Stimulated activated CD8-positive, alpha-beta memory T cell treated with anti-CD3 and anti-CD28 coated beads, Interleukin-4, amount 100 ng/mL, for 4 hours (primary cell): ENCODE data around the gene ZMIZ1.
"Not testable (repeated sequence)": the region's sequence is repeated elsewhere in the genome, so short reads cannot be mapped to it uniquely, and the experiment has no call there.

Source experiments
- DNase-seq, 2 donors: peaks; one replicate each; pipeline ENCODE4 v3.0.0-alpha.2; 2020; ENCODE audit warnings: low read depth in 2 of 2, low spot score in 1 of 2

Gene ZMIZ1

DNA sequence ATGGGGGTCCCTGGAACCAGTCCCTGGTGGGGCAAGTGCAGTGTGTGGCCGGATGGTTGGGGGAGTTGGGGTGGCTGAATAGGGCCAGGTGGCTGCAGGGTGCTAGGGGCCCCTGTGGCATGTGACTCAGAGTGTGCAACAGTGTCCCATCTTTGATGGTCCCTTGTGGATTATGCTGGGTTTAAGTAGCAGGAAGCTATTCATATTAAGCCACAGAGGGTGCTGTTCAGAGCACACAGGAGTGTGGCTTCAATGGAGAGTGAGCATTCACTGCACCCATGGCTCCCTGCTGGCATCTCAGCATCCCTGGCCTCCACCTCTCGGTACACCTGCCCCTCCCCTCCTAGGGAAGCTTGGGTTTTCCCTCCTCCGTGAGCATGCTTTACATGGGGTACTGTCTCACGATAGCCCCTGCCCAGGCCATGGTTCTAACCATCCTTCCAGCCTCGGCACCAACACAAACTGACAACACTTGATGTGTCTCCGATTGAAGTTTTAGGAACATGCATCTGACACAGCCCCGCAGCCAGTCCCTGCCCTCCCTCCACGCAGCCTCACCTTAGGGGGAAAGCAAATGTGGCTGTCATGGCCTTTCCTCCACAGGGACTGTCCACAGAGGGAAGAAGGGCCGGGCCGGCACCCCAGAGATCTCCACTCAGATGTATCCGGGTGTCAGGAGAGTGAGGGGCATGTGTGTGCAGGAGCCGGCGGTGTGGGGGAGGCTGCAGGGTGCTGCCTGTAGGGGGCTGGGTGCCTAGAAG is 248.1 kb downstream of the ZMIZ1 start:
- no peak for DNase-seq

DNA sequence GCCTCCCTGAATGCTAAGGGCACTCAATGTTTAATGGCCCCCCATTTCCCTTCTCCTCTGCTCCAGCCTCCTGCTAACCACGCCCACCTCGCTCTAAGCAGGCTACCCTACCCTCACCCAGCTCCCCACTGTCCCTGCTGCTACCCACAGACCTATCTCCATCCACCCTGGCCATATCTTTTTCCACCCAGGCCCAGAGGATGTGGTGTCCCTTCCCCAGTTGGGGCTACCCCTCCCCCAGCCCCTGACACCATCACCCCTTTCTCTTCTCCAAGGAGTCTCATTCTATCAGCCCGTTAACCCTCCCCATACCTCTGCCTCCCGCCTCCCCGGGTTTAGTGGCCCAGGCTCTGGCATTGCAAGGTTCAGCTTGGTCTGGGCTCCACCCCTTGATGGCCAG is 249.6 kb downstream of the ZMIZ1 start:
- DNase-seq, result no peak

DNA sequence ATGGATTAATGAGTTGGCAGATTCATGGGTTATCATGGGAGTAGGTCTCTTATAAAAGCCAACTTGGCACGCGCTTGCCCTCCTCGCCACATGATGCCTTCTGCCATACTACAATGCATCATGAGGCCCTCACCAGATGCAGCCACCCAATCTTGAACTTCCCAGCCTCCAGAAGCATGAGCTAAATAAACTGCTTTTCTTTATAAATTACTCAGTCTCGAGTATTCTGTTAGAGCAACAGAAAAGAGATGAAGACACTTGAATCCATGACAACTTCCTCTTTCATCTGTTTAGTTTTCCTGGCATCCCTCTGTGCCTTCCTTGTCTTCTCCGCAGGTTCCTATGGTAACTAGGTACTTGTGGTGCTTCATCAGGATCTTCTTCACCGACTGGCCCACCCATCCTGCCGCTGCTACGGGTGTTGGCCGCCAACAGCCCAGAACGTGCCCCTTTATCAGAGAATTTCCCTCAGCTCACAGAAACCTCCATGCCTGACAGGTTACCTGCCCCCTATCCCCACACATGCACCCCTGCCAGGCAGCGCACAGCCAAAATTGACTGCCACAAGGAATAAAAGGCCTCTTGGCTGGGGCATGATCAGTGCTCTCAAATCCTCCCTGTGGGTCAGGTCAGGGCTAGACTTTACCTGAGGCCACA is 250.5 kb downstream of the ZMIZ1 start:
- DNase-seq, result no peak

DNA sequence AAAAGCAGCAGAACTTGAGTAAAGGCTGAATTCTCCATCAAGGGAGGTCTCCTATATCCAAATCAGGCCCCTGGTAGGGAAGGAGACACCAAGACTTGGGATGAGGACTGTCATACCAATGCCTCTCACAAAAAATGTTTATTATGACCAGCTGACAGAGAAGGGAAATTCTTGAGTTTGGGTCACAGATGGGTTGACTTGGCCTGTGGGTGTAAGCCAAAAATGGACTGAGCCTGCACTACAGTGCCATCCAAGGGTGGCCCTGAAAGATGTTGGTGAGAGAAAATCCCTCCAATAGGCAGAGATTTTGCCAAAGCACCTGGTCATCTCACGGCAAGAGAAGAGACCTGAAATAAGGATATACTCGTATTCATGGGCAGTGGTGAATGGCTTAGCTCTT is 251.6 kb downstream of the ZMIZ1 start:
- no peak for DNase-seq

DNA sequence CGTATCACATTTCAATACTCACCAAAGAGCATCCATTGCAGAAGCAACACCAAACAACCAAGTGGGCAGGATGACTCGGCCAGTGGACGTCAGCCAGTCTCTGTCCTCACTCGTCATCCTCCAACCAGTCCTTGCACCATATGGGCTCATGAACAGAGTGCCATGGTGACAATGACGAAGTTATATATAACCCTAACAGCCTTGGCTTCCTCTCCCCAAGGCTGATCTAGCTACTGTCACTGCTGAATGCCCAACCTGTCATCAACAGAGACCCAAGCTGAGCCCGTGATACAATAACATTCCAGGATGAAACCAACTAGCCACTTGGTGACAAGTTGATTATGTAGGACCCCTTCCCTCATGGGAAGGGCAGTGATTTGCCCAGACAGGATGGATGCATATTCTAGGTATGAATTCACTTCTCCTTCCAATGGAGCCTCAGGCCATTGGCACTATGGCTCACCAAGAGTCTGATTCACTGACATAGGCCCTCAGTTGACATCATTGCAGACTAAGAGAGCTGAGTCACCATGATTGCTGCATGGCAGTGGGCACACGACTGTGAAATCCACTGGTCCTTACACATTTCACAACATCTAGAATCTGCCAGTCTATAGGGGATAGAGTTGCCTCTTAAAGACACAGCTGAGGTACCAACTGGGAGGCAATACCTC is 252.2 kb downstream of the ZMIZ1 start:
- DNase-seq, result no peak

DNA sequence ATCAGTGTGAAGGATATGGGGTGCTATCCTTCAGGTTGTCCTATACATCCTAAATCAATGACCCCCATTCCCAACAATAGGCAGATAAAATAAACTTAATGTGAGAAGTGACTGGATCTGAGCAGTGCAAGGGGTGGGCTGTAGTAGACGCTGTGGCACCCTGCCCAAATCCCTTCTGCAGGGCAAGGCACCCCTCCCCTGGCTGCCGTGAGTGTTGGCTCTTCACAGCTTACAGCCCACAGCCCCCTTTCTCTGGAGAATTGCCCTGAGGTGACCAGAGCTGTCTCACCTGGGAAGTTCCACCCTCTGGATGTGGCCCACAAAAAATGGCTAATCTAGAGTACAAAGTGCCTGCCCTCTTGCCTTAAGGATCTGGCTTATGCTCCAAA is 252.7 kb downstream of the ZMIZ1 start:
- DNase-seq, result no peak

DNA sequence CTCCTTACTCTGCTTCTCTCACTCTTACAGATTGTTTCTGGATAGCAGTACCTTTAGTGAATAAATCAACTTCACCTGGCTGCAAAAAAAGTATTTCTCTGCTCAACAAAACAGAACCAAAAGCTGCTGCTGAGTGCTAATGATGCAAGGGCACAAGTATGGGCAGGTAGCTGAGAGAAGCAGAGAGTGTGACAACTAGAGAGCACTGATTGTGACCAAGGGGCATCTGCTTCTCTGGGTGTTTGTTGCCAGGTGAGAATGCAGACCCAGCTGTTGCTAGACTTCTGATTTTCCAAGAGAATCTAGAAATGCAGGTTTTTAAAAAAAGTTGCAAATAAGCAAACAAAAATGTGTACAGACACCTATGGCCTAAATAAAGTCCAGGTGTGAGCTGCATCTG is 253.2 kb downstream of the ZMIZ1 start:
- DNase-seq, result no peak

DNA sequence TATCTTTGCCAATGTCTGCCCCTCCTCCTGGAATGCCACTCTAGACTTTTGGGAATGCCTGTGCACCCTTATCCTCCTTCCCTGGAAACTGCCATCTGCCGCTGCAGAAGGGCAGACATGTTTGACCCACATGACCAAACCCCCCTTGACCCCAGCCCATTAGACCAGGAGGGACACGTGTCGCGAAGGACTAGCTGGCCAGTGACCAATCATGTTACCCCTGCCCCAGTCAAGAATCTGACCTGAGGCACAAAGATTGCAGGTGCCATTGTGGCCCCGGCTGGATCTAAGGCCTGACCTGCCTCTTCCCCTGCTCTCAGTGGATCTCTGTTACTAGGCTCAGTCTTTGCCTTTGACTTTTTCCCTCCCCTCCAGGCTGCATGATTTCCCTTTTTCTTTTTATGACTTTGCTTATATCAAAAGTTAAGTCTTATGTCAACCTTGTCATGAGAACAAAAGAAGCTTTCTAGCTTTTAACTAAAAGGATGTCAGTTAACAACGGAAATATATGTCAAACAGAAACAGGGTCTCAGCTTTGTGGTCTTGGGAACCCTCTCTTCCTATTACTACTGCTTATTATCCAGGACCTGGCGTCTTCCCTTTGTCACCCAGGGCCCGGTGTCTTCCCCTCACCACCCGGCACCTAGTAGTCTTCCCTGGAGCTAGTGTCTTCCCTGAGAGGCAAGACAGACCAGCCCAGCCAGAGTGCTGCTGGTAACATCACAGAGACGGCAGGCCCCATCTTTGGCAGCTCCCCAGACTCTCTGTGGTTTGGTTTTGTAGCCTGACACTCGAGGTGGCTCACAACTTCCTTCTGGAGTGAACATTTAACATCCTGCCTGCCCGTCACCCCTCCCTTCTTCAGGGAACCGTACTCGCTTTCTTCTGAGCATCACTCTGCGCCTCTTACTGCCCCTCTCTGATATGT is 254.1 kb downstream of the ZMIZ1 start:
- peak; percentile 39 to 57 for DNase-seq

DNA sequence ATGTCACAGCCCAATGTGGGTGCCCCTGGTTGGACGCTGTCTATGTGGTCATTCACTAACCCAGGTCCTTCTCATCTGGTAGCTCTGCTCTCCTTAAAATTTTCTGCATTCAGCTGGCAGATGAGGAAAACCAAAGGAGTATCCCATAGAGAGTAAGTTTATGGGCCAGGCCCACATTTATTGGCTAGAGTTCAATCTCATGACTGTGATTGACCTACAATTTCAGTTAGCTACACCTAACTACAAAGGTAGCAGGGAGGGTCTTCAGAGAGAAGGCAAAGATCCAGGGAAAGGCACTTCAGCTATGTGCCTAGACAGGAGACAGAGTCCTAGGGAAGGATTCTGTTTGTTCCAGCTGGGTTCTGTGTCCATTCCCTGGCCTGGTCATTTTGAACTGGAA is 254.8 kb downstream of the ZMIZ1 start:
- DNase-seq, result no peak

DNA sequence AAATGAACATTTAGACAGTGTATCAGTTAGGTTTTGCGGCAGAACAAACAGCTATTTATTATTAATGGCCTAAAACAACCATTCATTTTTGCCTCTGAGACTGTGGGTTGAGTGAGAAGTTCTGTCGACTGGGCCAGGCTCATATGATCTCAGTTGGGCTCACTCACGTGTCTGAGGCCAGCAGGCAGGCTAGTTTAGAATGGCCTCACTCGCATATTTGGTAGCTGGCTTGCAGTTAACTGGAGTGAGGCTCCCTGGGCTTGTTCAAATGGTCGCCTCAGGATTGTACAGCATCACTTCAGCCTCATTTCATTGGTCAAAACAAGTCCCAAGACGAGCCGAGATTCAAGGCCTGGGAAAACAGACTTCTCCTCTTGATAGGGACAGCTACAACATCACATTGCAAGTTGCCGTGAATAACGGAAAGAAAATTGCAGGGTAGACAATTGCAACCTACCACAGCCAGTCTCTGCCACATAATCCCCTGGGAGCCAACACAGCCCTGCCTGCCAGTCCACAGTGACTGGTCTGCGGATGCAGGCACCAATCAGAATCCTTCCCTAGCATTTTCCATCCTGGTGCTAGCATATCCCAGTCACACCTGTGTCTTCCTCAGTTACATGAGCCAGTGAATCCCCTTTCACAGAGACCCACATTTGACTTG is 255.4 kb downstream of the ZMIZ1 start:
- DNase-seq, result no peak

DNA sequence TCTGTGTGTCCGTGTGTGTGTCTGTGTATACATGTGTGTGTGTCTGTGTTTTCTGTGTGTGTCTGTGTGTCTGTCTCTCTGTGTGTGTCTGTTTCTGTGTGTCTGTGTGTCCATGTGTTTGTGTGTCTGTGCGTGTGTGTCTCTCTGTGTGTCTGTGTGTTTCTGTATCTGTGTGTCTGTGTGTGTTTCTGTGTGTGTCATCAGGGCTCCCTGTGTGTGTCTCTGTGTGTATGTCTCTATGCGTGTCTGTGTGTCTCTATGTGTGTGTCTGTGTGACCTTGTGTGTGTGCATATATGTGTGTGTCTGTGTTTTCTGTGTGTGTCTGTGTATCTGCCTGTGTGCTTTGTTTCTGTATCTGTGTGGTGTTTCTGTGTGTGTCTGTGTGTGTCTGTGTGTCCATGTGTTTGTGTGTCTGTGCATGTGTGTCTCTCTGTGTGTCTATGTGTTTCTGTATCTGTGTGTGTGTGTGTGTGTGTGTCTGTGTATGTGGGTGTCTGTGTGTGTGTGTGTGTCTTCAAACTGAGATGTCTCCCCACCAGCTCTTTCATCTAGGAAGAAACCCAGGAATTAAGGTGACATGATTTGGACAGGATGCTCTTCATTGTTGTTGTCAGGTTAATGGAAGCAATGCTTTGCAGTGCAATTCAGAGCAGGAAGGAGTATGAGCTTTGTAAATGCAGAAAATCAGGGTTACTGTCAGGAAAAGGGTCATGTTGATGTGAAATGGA is 257.8 kb downstream of the ZMIZ1 start:
- DNase-seq, result no peak

DNA sequence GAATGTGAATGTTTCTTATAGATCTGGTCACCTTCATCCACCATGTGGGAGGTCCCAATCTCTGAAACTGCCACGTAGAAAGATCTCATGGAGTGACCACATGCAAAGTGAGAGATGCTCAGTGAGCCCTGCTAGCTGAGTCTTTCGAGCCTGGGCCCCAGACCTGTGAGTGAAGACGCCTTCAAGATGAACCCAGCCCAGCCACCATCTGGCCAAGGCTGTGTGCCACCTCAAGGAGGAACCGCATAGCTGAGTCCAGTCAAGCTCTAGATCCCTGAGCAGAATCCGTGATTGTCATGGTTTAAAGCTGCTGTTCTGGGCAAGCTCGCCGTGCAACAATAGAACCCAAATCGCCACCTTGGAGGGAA is 258.3 kb downstream of the ZMIZ1 start:
- DNase-seq, result no peak

DNA sequence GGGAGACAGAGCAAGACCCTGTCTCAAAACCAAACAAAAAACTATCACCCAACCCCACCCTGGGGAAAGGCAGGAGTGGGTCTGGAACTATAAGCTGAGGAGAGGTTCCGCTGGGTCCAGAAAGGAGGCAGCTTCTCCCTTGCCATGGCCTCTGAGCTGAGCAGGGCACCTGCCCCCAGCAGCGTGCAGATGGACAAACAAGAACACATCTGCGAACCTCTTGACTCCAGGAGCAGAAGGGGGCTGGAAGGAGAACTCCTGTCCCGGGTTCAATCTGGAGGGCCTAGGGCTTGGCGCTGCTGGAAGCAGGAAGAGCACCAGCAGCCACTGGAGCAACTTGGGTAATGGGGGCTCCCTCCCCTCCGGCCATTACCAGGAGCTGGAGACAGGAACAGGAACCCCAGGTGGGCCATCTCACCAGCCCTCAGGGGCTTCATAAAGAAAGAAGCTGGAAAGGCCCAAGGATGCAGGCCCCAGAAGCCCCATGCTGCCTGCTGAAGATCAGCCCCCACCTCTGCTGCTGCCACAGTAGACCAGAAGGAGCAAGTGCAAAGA is 259.5 kb downstream of the ZMIZ1 start:
- no peak for DNase-seq

DNA sequence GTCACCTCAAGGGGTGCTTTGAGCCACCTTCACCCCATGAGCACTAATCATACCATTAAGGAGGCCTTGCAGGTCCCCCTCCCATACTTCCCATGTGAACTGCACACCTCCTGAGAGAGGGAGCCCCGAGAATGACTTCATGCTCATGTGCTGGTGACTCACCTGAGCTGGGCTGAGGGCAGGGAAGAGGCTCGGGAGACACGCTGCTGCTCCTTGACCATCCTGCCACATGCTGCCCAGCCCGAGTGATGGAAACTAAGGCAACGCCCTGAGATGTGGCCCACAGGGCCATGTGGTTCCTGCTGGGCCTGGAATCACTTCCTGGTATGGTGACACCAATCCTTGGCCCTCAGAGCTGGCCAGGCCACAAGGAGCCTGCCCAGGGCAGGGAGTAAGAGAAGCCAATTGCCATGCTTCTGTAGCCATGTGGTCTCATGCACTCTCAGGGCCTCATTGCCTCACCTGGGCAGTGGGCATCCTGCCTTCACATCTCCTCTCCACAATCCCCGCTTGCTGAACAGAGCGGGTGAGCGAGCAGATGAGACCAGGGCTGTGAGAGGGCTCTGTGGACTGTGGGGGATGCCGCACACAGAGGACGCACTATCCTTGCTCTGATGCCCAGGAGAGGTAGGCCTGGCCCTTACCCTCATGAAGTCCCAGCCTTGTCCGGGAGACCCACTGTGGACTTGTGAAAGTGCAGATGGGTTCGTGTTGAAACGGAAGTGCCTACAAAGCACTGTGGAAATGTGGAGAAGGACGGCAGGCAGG is 260.2 kb downstream of the ZMIZ1 start:
- DNase-seq, result no peak

DNA sequence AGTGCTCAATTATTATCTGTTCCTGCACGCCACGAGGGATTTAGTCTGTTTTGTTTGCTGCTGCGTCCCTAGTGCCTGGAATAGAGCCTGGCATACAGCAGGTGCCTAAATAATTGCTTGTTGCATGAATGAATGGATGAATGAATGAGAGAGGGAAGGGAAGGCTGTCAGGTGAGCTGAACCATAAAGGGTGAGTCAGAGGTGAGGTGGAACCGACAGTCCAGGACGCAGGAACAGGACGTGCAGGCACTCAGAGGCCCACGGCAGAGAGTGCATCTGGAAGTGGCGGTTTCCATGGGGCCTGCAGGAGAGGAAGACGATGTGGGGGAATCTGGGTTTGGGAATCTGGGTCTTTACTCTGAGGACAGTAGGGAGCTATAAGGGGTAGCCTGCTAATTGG is 260.8 kb downstream of the ZMIZ1 start:
- no peak for DNase-seq

DNA sequence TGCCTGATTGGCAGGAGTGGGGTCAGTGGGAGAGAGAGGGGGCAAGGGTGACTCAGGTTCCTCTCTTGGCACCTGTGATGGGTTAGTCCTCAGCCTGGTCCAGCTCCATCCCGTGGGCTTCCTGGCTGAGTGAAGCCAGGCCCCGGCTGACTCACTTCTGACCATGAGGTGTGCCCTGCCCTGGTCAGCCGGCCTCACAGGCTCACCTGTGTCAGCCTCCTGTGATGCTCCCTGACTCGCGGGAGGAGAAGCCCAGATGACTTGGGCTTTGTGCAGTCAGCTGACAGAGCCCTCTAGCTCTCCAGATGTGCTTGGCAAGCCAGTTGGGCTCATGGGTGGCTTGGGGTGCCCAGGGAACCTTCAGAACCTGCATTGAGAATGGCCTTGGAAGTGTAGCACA is 262.5 kb downstream of the ZMIZ1 start:
- DNase-seq, result no peak

DNA sequence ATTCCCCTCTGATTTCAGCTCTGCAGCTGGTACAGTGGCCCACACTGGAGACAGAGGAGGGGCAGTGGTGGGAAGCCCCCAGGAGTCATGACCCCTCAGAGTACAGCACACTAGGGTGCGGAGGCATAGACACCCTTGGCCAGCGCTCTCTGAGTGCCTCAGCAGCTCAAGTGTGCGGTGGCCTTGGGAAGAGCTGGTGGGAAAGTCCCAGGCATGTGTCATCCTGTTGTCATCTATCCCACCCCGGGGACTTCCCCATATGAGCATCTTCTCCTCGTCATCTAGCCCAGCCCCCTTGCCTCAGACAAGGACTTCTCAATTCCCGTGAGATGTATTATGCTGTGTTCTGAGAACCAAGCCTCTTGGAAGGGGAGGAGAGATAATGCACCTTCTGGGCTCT is 262.9 kb downstream of the ZMIZ1 start:
- DNase-seq, result peak; percentile 43 to 67

DNA sequence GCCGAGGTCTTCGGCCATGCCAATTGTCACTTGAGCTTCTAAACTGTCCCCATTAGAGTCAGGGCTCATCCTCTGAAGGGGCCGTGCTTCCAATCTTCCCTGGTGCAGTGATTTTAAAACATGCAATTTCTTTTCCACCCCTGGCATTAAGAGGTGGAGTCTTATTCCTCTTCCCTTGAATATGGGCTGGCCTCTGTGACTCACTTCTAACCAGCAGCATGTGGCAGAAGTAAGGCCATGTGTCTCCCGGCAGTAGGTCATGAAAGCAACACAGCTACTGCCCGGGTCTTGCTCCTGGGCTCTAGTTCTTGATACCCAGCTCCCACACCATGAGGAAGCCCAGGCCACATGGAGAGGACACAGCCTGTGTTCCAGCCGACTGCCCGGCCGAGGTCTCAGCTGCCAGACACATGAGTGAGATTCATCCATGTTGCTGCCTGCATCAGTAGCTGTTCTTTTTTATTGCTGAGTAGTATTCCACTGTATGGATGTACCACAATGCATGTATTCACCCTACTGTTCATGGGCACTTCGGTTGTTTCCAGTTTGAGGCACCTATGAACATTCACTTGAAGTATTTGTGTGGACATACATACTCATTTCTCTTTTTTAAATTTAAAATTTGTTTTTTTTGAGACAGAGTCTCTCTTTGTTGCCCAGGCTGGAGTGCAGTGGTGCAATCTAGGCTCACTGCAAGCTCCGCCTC is 264.0 kb downstream of the ZMIZ1 start:
- not testable (repeated sequence) for DNase-seq

DNA sequence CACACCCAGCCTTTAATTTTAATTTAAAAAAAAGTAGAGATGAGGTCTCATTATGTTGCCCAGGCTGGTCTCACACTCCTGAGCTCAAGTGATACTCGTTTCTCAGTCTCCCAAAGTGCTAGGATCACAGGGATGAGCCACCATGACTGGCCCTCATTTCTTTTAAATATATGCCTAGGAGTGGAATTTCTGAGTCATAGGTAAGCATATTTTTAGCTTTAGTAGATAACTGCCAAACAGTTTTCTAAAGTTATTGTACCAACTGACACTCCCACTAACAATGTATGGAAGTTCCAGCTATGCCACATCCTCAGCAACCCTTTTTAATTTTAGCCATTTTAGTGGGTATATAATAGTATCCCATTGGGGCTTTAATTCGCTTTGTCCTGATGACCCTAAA is 264.7 kb downstream of the ZMIZ1 start:
- no peak for DNase-seq
